Endometrium (tissue), 2 donors: ENCODE results near the gene KCNG4.

Experiments
- FAIRE-seq: peaks from 2 replicates; lab custom pipeline; 2012; peaks lifted over from hg19 to GRCh38; lab: Jason Lieb, UNC
- donor health status: control.
- donor health status: control.

The KCNG4 gene

DNA sequence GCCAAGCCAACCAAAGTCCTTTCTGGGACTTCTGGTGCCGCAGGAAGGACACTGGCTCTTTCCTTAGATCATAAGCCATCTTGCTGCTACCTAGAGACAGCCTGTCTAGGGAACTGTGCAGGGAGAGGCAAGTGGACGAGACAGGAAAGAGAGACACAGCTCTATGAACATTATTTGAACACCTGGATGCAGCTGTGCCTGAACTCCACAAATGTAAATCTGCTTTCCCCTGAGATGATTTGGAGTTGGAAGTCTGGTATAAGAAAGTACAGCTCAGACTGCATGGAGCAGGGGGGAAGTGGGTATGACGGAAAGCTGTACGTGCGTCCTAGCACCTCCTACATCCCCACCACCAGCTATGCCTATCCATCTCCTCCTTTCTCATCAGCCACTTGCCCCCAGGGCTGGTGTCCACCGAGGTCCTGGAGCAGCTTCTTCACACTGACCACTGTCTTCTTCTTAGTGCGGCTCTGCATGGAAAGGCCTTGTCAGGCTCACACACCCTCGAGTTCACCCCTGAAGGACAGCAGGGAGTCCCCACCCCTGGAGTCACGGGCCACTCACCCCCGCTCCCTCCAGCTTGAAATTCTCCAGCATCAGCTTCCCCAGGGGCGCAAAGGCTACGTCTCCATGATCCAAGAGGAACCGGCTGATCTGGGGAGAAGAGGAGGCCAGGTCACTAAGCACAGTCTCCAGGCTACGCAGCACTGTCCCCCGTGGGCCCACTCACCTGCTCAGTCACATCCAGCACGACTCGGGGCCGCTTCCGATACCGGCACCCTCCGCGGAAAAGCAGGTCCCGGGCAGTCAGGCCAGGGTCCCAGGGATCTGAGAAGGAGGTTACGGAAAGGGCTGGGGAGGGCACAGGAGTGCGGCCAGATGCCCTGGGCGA lies 56.9 kb downstream of the KCNG4 start:
- no peak for FAIRE-seq

DNA sequence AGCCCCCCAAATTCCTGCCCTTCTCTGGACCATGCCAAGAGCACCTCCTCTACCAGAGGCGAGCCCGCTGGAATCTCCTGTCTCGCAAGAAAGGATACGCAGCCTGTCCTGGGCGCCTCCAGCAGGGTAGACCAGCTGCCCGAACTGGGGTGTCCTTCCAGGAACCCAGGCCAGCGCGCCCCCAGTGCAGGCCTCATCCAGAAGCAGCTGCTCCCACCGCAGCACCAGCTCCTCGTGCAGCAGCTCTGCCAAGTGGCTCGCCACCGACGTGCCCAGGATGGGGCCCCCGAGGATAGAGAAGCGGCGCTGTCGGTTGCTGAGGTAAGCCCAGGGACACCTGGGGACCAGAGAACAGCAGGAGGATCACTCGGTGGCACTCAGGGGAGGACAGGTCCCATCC lies 57.7 kb downstream of the KCNG4 start:
- no peak for FAIRE-seq

DNA sequence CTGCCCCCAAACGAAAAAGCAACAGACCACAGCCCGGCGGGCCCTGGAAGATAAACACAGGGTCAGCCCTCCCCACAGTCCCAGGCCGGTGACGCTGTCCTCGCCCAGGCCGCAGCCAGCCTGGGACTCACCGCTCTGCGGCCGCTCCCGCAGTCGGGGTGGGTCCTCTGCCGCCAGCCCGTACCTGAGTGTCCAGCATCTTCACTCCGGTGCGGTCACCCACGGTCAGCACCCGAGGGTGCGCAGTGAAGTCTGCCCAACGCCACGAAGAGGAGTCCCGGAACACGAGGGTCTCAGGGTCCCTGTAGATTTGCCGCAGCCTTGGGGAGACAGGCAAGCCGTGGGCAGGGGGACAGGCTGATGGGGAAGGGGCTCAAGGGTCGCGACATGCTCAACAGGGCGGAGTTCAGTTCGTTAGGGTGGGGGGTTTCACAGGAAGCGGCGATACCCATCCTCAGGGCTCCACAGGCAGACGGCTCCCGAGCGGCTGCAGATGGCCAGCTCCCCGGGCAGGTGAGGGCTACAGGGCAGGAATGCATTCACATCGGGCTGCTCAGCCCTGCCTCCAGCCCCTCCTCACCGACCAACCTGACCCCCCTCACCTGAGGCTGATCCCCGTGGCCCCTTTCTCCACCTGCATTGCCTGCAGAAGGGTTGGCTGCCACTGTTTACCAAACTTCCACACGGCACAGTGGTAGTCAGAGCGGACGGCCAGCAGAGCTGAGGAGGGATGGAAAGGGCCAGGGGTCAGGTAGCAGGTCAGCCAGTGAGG lies 58.5 kb downstream of the KCNG4 start:
- FAIRE-seq = no peak

DNA sequence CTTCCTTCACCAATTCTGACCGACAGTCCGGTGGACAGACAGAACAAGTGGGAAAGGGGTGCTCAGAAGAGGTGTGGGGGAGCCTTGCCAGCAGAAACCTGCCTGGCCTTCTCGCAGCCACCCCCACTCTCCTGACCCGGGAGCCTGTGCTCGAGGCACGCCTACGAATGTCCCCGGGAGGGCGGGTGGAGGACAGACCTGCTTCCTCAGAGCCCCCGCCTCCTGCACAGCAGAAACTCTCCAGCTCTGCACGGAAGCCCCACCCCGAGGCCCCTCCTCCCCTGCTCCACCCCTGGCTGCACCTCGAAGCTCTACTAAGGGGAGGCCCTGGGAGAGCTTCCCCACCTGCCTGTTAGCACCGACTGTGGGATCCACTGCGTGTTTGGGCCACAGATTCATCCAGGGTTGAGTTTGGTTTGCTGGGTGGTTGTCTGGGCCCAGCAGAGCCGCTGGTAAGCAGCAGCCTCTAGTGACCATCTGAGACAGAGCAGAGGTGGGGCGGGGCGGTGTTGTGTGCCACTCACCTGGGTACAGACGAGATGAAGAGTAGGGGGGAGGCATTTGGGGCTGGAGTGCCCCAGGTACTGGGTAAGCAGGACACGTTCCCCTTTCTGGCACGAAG lies 59.2 kb downstream of the KCNG4 start:
- no peak for FAIRE-seq

DNA sequence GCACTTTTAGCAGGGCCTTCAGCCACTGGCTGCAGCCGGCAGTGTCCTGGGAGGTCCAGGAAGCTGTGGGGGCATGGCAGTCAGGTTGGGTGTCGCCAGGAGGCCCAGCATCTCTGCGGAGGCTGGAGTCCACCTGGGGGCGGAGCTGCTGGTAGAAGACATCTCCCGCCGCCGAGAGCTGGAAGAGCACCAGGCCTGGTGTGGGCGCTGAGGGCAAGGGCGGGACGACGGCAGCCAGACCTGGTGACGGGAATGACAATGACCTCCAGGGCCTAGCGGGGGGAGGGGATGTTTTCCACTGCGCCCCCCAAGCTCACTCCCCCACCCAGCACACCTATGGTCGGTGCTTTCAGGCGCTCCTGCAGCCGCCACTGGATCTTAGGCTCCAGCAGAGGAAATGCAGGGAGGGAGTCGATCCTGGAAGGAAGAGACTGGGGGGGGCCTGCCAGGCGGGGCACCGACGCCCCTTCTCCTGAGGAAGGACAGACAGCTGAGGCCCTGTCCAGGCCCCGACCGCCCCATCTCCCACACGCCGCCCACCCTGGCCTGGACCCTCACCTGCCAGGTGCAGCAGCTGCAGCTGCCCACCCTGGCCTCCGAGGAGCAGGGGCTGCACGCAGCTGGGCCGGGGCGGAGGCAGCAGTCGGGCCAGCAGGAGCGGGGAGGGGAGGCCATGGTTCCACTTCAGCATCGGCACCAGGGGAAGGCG lies 60.0 kb downstream of the KCNG4 start:
- FAIRE-seq = no peak

DNA sequence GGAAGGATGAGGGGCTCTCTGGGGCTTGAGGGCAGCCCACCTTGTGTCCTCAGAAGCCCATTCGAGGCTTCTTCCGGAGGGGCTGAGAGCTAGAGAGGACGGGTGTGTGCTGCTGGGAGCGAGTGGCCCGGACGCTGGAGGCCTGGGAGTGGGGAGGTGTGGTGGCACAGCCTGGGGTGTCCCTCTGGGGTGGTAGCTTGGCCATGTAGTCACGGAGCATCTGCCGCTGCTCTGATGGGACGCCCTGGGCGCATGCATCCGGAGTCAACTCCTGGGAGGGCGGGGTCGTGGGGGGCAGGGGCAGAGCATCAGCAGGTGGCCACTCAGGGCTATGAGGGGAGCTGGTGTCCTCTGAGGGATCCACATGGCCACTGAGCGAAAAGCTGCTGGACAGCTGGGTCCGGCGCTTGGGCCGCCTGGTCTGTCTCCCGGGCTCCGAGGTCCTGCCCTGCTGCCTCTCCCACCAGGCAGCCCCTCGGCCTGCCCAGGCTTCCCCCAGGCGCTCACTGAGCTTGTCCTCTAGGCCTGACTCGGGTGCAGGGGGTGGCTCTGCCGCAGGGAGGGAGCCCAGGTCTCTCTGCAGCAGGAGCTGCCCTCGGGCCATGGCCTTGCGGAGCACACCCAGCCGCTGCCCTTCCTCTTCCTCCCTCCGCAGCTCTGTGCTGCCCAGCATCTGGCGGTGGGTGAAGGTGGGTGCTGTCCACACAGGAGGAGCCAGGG lies 60.8 kb downstream of the KCNG4 start:
- FAIRE-seq = no peak

DNA sequence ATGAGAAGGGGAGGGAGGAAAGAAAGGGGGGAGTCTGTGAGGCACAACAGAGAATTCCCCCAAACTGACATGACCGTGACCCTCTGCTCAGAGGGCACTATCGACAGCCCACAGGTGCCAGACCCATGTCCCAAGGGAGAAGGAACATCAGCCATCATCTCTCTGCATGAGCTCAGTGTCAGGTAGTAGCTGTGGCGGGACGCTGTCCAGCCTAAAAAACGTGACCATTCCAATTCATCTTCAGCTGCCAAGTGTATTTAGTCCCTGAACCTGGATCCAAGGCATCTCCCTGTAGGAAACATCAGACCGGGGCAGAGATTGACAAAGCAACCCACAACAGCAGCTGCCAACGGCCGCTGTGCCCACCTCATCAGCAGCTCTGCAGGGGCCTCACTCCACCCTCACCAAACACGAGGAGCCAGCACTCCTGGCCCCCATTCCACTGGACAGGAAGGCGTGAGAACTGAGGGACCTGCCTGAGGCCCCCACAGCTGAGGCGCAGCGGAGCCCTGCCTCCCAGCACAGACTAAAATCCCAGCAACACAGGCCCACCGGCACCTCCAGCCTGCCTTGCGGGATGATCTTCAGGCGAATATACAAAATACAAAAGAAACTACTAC lies 61.6 kb downstream of the KCNG4 start:
- no peak for FAIRE-seq

DNA sequence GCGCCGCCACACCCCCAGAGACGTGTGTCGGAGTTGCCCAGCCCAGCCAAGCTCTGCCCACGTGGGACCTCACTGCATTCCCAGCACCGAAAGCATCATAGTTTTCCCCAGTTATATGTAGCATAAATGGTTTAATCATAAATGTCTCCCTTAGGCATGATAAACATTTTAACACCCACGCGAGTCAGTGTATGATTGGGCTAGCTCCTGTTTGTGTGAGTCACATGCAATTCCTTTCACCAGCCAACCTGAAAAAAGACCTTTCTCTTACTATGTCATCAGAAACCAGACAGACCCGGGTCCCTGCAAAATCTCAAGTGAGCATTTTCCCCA lies 62.1 kb downstream of the KCNG4 start:
- no peak for FAIRE-seq

DNA sequence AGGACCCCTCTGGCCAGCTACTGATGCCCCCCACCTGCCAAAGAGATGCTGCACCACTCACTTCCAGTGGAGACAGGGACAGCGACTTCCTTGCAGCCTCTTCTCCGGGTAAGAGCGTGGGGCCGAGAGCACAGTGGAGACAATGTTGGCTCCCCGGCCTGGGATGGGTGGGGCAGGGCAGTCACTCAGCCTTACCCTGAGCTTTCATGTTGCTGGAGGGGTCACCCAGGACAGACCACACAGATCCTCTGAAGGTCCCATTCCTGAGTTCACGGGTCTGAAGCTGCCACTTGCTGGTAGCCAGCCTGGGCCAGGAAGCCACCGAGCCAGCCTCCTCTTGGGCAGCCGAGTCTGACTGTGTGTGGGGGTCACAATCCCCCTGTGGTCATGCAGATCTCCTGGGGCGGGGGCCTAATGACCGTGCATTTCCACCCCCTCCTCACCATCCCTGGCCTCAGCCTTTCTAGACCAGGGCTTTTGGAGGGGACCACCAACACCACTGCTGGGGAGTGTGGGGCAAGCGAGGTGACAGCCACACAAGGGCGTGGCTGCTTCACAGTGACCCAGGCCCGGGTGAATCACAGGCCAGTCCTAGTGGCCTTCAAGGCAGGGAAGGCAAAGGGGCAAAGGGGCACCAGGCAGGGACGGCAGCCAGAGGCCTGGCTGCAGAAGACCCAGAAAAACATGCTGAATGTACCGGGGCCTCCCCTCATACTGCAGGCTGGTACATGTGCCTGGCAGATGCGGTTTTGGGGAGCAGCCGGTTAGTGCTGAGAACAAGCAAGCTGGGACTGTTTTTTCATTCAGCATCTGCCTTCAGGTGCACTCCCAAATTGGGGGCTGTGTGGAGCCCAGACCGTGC lies 63.4 kb downstream of the KCNG4 start:
- FAIRE-seq = no peak

DNA sequence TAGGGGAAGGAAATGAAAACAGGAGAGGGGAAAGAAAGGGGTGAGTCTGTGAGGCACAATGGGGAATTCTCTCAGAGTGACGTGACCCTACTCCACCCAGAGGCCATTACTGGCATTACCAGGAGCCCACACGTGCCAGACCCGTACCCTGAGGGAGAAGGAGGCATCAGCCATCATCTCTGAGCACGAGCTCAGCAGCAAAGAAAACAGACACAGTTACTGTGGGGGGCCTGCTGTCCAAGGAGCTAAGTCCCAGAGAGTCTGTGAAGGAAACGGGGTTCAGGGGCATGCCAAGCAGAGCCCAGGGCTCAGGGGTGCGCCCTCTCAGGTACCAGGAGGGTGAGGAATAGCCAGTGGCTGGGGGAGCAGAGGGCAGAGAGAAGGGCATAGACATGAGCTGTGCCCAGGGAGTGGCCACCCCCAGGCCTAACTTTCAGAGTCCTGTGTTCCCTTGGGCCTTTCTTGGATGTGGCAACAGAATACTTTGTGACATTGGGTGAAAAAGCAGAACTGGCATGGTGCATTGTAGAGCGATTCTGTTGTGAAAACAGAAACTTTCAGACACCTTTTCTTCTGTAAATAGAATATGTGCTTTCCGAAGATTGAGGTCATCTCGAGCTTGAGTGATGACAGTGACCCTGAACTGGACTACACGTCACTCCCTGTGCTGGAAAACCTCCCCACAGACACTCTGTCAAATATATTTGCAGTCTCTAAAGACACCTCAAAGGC lies 64.3 kb downstream of the KCNG4 start:
- FAIRE-seq = no peak

DNA sequence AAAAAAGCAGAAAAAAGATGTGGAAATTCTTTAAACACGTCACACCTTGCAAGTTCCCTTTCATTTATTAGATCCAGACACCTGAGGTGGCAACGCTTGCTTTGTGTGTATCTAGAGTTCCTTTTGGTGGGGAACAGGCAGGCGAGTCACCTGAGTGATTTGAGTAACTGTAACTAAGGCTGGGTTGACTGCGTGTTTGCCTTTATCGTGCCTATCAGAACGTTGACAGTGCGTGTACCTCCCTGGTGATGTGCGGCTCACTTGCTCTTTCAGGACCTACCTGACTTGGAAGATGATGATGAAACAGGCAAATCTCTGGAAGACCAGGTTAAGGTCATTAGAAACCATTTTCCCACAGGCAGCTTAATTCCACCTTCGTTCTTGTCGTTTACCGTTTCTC lies 65.4 kb downstream of the KCNG4 start:
- FAIRE-seq = no peak

DNA sequence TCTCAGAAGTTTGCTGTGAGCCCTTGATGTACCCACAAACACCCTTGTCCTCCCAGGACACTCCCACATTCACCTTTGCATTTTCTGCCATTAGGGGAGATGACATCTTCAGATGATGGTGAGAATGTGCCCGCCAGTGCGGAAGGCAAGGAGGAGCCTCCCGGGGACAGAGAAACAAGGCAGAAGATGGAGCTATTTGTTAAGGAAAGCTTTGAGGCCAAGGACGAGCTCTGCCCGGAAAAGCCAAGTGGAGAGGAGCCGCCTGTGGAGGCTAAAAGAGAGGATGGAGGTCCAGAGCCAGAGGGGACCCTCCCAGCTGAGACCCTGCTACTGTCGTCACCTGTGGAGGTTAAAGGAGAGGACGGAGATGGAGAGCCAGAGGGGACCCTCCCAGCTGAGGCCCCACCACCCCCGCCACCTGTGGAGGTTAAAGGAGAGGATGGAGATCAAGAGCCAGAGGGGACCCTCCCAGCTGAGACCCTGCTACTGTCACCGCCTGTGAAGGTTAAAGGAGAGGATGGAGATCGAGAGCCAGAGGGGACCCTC lies 70.0 kb downstream of the KCNG4 start:
- FAIRE-seq = no peak
